GM23248 (cell line): ENCODE measurements around the gene UNC13B.

ENCODE experiments used
- EZH2 ChIP-seq: fragments of 200-600 bp; sonication (generic); IDR thresholded peaks from 2 replicates; pipeline ENCODE4 v1.6.1; 2018; ENCODE audit warnings: antibody characterized with exemption, mild to moderate bottlenecking; ENCODE audit not compliant: insufficient read depth, poor library complexity, severe bottlenecking
- EZH2phosphoT487 ChIP-seq: fragments of 200-600 bp; sonication (generic); IDR thresholded peaks from 2 replicates; pipeline ENCODE4 v1.6.1; 2018; ENCODE audit warnings: antibody characterized with exemption, moderate library complexity, mild to moderate bottlenecking, low read depth; ENCODE audit not compliant: insufficient read depth

- TF ChIP-seq EZH2 (no peak), EZH2phosphoT487 (no peak)
Observed at GRCh38 chr9:35179347-35180280, 17.8 kb downstream of the UNC13B start.
